AG04450 (cell line): ENCODE results near the gene FGF1. TPM values are rescaled to one million over a fixed set of nuclear protein-coding genes. Genes with fewer than 3 reads are reported as not detected.

ENCODE experiments used
- CTCF ChIA-PET: fragments of 300-600, 350-600 bp; formaldehyde crosslinking; extraction: SDS; loops from one replicate; lab custom pipeline; 2022; ENCODE audit warnings: antibody characterized with exemption, inconsistent platforms; lab: Charles Lee
- POLR2A ChIA-PET: fragments of 350-600 bp; formaldehyde crosslinking; extraction: SDS; loops from one replicate; lab custom pipeline; 2021; ENCODE audit warnings: antibody characterized with exemption, inconsistent platforms; lab: Yijun Ruan, JAX
- DNase-seq: peaks from one replicate; pipeline ENCODE4 v3.0.0-alpha.2; 2011; ENCODE audit warnings: low read depth, low spot score
- H3K27ac ChIP-seq: one replicate; pipeline ENCODE4 v1.5.1; 2012; ENCODE audit warnings: low read depth, low read length, control low read depth
- H3K27me3 ChIP-seq: one replicate; pipeline ENCODE4 v1.6.0; 2012; ENCODE audit warnings: low read length; ENCODE audit not compliant: control insufficient read depth, insufficient read depth
- H3K4me3 ChIP-seq: 2 replicates; pipeline ENCODE4 v1.5.1; 2011; ENCODE audit warnings: mild to moderate bottlenecking, low read depth, low read length, control low read depth
- H3K9me3 ChIP-seq: 2 replicates; pipeline ENCODE4 v1.5.1; 2012; ENCODE audit warnings: low read length; ENCODE audit not compliant: control insufficient read depth, insufficient read depth
- polyA plus RNA-seq: library from polyadenylated mRNA; depleted of rRNA; stranded (reverse); fragments of >200 nt; gene quantifications from 2 replicates; pipeline ENCODE4 v1.2.3, GENCODE V29; 2011
- TF ChIP-seq, protein P1 (sequence below): IDR thresholded peaks from 2 replicates; pipeline ENCODE4 v1.5.1; 2011; ENCODE audit warnings: low read depth, low read length, control low read depth, inconsistent platforms

The FGF1 gene
- polyA plus RNA-seq, 1 experiment, result 5.9 TPM

- TF ChIP-seq, protein P1, sequence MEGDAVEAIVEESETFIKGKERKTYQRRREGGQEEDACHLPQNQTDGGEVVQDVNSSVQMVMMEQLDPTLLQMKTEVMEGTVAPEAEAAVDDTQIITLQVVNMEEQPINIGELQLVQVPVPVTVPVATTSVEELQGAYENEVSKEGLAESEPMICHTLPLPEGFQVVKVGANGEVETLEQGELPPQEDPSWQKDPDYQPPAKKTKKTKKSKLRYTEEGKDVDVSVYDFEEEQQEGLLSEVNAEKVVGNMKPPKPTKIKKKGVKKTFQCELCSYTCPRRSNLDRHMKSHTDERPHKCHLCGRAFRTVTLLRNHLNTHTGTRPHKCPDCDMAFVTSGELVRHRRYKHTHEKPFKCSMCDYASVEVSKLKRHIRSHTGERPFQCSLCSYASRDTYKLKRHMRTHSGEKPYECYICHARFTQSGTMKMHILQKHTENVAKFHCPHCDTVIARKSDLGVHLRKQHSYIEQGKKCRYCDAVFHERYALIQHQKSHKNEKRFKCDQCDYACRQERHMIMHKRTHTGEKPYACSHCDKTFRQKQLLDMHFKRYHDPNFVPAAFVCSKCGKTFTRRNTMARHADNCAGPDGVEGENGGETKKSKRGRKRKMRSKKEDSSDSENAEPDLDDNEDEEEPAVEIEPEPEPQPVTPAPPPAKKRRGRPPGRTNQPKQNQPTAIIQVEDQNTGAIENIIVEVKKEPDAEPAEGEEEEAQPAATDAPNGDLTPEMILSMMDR, result no peak
- ChIA-PET CTCF (interaction anchor here (1.2 to 4.3 kb wide), 4 partner anchors 39 to 74 kb away, joined by 3 to 45 read pairs (median 8); no protein-coding TSS in a partner anchor), POLR2A (interaction anchor here (1.0 kb wide), 1 partner anchor 12 kb away, joined by 3 read pairs; no protein-coding TSS in a partner anchor)
- Histone ChIP-seq H3K27ac (no peak overlapping the region), H3K27me3 (no peaks in the 10 kb centered on the region), H3K4me3 (no peak overlapping the region), H3K9me3 (no peaks in the 10 kb centered on the region; the same call in 1 of the 2 replicates)
- no peak for DNase-seq
These were observed 26.5 kb downstream of the FGF1 start for GRCh38 chr5:142659405-142659804.

- Histone ChIP-seq H3K4me3 (no peak overlapping the region), H3K9me3 (no peaks in the 10 kb centered on the region), H3K27me3 (no peaks in the 10 kb centered on the region), H3K27ac (no peak overlapping the region)
- CTCF ChIA-PET, result interaction anchor here (1.2 to 4.3 kb wide), 2 partner anchors 40 to 73 kb away, joined by 3 to 45 read pairs; no protein-coding TSS in a partner anchor
- no peak for DNase-seq
- TF ChIP-seq, protein P1, result no peak
- POLR2A ChIA-PET, result no interaction called here
These were observed 27.6 kb downstream of the FGF1 start for GRCh38 chr5:142658278-142658677.

- POLR2A ChIA-PET, result no interaction called here
- CTCF ChIA-PET, result interaction anchor here (0.6 to 4.3 kb wide), 2 partner anchors 41 to 52 kb away, joined by 3 to 45 read pairs; no protein-coding TSS in a partner anchor
These were observed 28.4 kb downstream of the FGF1 start for GRCh38 chr5:142657446-142657845.

DNA sequence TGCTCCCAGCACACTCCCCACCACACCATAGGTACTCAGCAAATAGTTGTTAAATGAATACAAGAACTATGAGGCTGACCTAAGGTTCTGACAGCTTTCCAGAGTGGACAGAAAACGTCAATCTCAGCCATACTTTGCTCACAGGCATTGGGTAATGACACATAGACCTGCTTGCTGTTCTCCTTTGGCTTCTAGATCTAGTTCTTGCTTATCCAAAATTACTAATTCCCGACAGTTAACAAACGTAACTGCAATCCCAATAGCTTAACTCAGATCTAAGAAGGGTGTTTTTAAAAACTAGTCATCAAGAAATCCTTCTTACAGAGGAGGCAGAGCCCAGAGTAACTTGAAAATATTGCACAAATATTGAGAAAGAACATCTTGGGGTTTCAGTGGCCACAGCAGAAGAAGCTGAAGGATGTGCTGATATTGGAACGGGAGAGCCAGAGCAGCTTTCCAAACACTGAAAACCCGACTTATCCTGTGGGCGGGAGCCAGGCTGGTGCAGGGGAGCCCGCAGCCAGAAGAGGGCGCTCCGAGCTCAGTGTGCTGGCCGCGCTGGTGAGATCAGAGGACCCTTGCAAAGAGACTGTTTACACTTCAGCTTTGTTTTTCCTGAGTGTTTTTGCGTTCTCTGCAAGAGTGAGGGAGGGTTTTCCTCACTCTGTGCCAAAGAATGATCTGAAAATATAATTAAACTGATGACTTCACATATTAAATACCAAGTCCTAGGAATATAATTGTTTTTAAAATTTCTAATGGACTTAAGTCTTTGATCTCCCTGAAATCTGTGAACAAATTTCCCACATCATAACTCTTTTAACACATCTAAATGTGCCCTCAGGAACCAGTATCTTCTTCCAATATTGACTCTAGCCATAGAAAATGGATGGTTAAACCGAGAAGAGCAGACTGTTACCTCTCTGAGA lies 30.3 kb downstream of the FGF1 start:
- TF ChIP-seq, protein P1, result peak; percentile 99
- CTCF ChIA-PET, result interaction anchor here (0.6 to 4.1 kb wide), 61 partner anchors 8 to 511 kb away, joined by 3 to 244 read pairs (median 5); partner anchors contain the start of gene FGF1
- POLR2A ChIA-PET, result interaction anchor here (1.0 to 1.9 kb wide), 4 partner anchors 11 to 44 kb away, joined by 3 to 9 read pairs (median 6); no protein-coding TSS in a partner anchor
- DNase-seq, result peak; percentile 72
- no peaks in the 10 kb centered on the region for H3K9me3 ChIP-seq
- no peak overlapping the region for H3K27ac ChIP-seq
- H3K4me3 ChIP-seq, result no peak overlapping the region
- H3K27me3 ChIP-seq, result no peaks in the 10 kb centered on the region

More at GRCh38 chr5:142657446-142657845, 28.4 kb downstream of the FGF1 start:
- TF ChIP-seq, protein P1, result no peak
- Histone ChIP-seq H3K27me3 (no peaks in the 10 kb centered on the region), H3K9me3 (no peaks in the 10 kb centered on the region), H3K4me3 (no peak overlapping the region), H3K27ac (no peak overlapping the region)
- no peak for DNase-seq
